ENCODE data around the gene PPP2R2D.

The PPP2R2D gene

GRCh38 chr10:131996466-131997365 lies 95.9 kb downstream of the PPP2R2D start:
- FAIRE-seq (no peak), DNase-seq (ENCODE audit: low spot score) (no peak)

- no peak for FAIRE-seq
- no peak for DNase-seq (ENCODE audit: low spot score)
Measured at GRCh38 chr10:131997366-131998049, 96.7 kb downstream of the PPP2R2D start.

GRCh38 chr10:131998050-131998844 lies 97.4 kb downstream of the PPP2R2D start:
- no peak for FAIRE-seq

GRCh38 chr10:131998845-131999681 lies 98.3 kb downstream of the PPP2R2D start:
- DNase-seq (ENCODE audit: low spot score) (no peak), FAIRE-seq (no peak)

More at GRCh38 chr10:131998050-131998844, 97.4 kb downstream of the PPP2R2D start:
- DNase-seq (ENCODE audit: low spot score), result no peak

GRCh38 chr10:132001238-132001972 lies 100.6 kb downstream of the PPP2R2D start:
- FAIRE-seq, result no peak
- DNase-seq (ENCODE audit: low spot score), result no peak

- no peak for DNase-seq (ENCODE audit: low spot score)
- FAIRE-seq, result no peak
Measured at GRCh38 chr10:132002004-132002403, 101.2 kb downstream of the PPP2R2D start.

- FAIRE-seq (no peak), DNase-seq (ENCODE audit: low spot score) (no peak)
Measured at GRCh38 chr10:132003282-132003924, 102.6 kb downstream of the PPP2R2D start.

- FAIRE-seq (no peak), DNase-seq (ENCODE audit: low spot score) (no peak)
Measured at GRCh38 chr10:132004052-132004451, 103.2 kb downstream of the PPP2R2D start.

GRCh38 chr10:132005147-132005546 lies 104.3 kb downstream of the PPP2R2D start:
- no peak for FAIRE-seq

GRCh38 chr10:132006966-132007365 lies 106.2 kb downstream of the PPP2R2D start:
- no peak for DNase-seq (ENCODE audit: low spot score)
- FAIRE-seq, result no peak

More at GRCh38 chr10:132005147-132005546, 104.3 kb downstream of the PPP2R2D start:
- no peak for DNase-seq (ENCODE audit: low spot score)

GRCh38 chr10:132007681-132008080 lies 106.9 kb downstream of the PPP2R2D start:
- no peak for DNase-seq (ENCODE audit: low spot score)
- no peak for FAIRE-seq
